Caki2 (cell line): ENCODE results near the gene SMO. TPM values are rescaled to one million over a fixed set of nuclear protein-coding genes. Genes with fewer than 3 reads are reported as not detected.
"Not testable (repeated sequence)": the region's sequence is repeated elsewhere in the genome, so short reads cannot be mapped to it uniquely, and the experiment has no call there.

Experiments
- DNase-seq: peaks from one replicate; pipeline ENCODE4 v3.0.0-alpha.2; 2015; ENCODE audit warnings: low read depth
- in situ Hi-C: cut with HindIII; loops from 2 replicates; pipeline ENCODE4 v1.10.0; 2016; ENCODE audit warnings: low sequenced_read_pairs, low pct_unique_long_range_greater_than_20kb, mixed read lengths
- total RNA-seq: library from RNA; depleted of rRNA; stranded (reverse); fragments of >200 nt; shearing (Covaris generic); gene quantifications from 2 replicates; pipeline ENCODE4 v1.2.3, GENCODE V29; 2014; ENCODE audit warnings: low replicate concordance

The SMO gene
- total RNA-seq, 1 experiment from 2014 or later, result 62.3 TPM

GRCh38 chr7:129203050-129203741 is 14.8 kb downstream of the SMO start:
- in situ Hi-C loops, result no loop called here
- no peak for DNase-seq

GRCh38 chr7:129205126-129205818 is 16.8 kb downstream of the SMO start:
- no peak for DNase-seq
- in situ Hi-C loops, result no loop called here

GRCh38 chr7:129205987-129206785 is 17.8 kb downstream of the SMO start:
- in situ Hi-C loops, result no loop called here
- no peak for DNase-seq

GRCh38 chr7:129208667-129209066 is 20.2 kb downstream of the SMO start:
- DNase-seq, result no peak
- in situ Hi-C loops, result no loop called here

- no peak for DNase-seq
- in situ Hi-C loops, result no loop called here
Measured at GRCh38 chr7:129209067-129209926, 20.9 kb downstream of the SMO start.

- DNase-seq, result peak; percentile 40
- in situ Hi-C loops, result no loop called here
Measured at GRCh38 chr7:129210256-129210988, 22.0 kb downstream of the SMO start.

GRCh38 chr7:129210989-129211312 is 22.5 kb downstream of the SMO start:
- DNase-seq, result no peak
- in situ Hi-C loops, result no loop called here

GRCh38 chr7:129212126-129212525 is 23.7 kb downstream of the SMO start:
- DNase-seq, result no peak
- in situ Hi-C loops, result no loop called here

- in situ Hi-C loops, result no loop called here
- no peak for DNase-seq
Measured at GRCh38 chr7:129212596-129212995, 24.2 kb downstream of the SMO start.

- DNase-seq, result peak; percentile 37
- in situ Hi-C loops, result no loop called here
Measured at GRCh38 chr7:129213828-129214227, 25.4 kb downstream of the SMO start.

- in situ Hi-C loops, DNase-seq: not testable (repeated sequence)
Measured at GRCh38 chr7:129215691-129216090, 27.3 kb downstream of the SMO start.

GRCh38 chr7:129216101-129216715 is 27.8 kb downstream of the SMO start:
- in situ Hi-C loops, result not testable (repeated sequence)

GRCh38 chr7:129216821-129217416 is 28.5 kb downstream of the SMO start:
- in situ Hi-C loops, DNase-seq: not testable (repeated sequence)

More at GRCh38 chr7:129216101-129216715, 27.8 kb downstream of the SMO start:
- DNase-seq, result not testable (repeated sequence)

GRCh38 chr7:129218514-129219062 is 30.2 kb downstream of the SMO start:
- DNase-seq, result peak; percentile 64
- in situ Hi-C loops, result no loop called here

GRCh38 chr7:129219166-129219565 is 30.7 kb downstream of the SMO start:
- DNase-seq, in situ Hi-C loops: not testable (repeated sequence)

GRCh38 chr7:129222064-129222463 is 33.6 kb downstream of the SMO start:
- in situ Hi-C loops, result no loop called here
- DNase-seq, result no peak
